Neural cell (in vitro differentiated cells): ENCODE data around the gene ANKK1. TPM values are rescaled to one million over a fixed set of nuclear protein-coding genes. Genes with fewer than 3 reads are reported as not detected.

Experiments
- H2AFZ ChIP-seq: fragments of 200-600, 300-800 bp; sonication (generic), shearing (Covaris generic); 2 replicates; pipeline ENCODE4 v1.6.0; 2014; ENCODE audit warnings: low read depth, mild to moderate bottlenecking, antibody characterized with exemption, low read length, moderate library complexity
- H3F3A ChIP-seq: fragments of 200-600 bp; shearing (Covaris generic); 2 replicates; pipeline ENCODE4 v1.6.1; 2016; ENCODE audit warnings: mild to moderate bottlenecking, moderate library complexity, mixed read lengths, antibody characterized with exemption, low read length; ENCODE audit not compliant: insufficient read depth, poor library complexity, severe bottlenecking
- H3K27ac ChIP-seq: fragments of 200-600, 300-800 bp; sonication (generic), shearing (Covaris generic); 2 replicates; pipeline ENCODE4 v1.5.1; 2014; ENCODE audit warnings: mild to moderate bottlenecking, low read length, moderate library complexity
- H3K27me3 ChIP-seq: fragments of 300-800, 200-600 bp; sonication (generic), shearing (Covaris generic); 2 replicates; pipeline ENCODE4 v1.6.0; 2014; ENCODE audit warnings: mild to moderate bottlenecking, low read depth, low read length, moderate library complexity; ENCODE audit not compliant: insufficient read depth
- H3K36me3 ChIP-seq: fragments of 300-800, 200-600 bp; sonication (generic), shearing (Covaris generic); 2 replicates; pipeline ENCODE4 v1.5.1; 2014; ENCODE audit warnings: mild to moderate bottlenecking, antibody characterized with exemption, low read length, moderate library complexity; ENCODE audit not compliant: insufficient read depth
- H3K4me2 ChIP-seq: fragments of 300-800, 200-600 bp; sonication (generic), shearing (Covaris generic); 2 replicates; pipeline ENCODE4 v1.6.0; 2014; ENCODE audit warnings: mild to moderate bottlenecking, low read length
- H3K4me3 ChIP-seq: fragments of 300-800, 200-600 bp; sonication (generic), shearing (Covaris generic); 2 replicates; pipeline ENCODE4 v1.5.1; 2014; ENCODE audit warnings: mild to moderate bottlenecking, low read length, moderate library complexity
- H3K79me2 ChIP-seq: fragments of 200-600 bp; shearing (Covaris generic); replicated peaks from 2 replicates; pipeline ENCODE4 v1.6.0; 2014; ENCODE audit warnings: mild to moderate bottlenecking, low read length, moderate library complexity; ENCODE audit not compliant: insufficient read depth
- H3K9ac ChIP-seq: fragments of 300-800, 200-600 bp; sonication (generic), shearing (Covaris generic); 2 replicates; pipeline ENCODE4 v1.6.1; 2016; ENCODE audit warnings: mild to moderate bottlenecking, low read length, mixed read lengths
- H3K9me2 ChIP-seq: fragments of 200-600 bp; shearing (Covaris generic); 2 replicates; pipeline ENCODE4 v1.6.1; 2016; ENCODE audit warnings: mild to moderate bottlenecking, low read length, mixed read lengths; ENCODE audit not compliant: insufficient read depth
- H3K9me3 ChIP-seq: fragments of 200-600, 300-800 bp; sonication (generic), shearing (Covaris generic); 2 replicates; pipeline ENCODE4 v1.6.1; 2016; ENCODE audit warnings: mild to moderate bottlenecking, mixed run types, low read length, moderate library complexity, mixed read lengths
- H4K20me1 ChIP-seq: fragments of 200-600 bp; shearing (Covaris generic); 2 replicates; pipeline ENCODE4 v1.6.1; 2016; ENCODE audit warnings: mild to moderate bottlenecking, mixed run types; ENCODE audit not compliant: insufficient read depth
- EP300 ChIP-seq: fragments of 450-650 bp; conservative IDR thresholded peaks from 2 replicates; pipeline ENCODE4 v1.6.1; 2014; ENCODE audit warnings: antibody characterized with exemption, mild to moderate bottlenecking, moderate library complexity; ENCODE audit not compliant: poor library complexity, severe bottlenecking
- EZH2 ChIP-seq: fragments of 200-600, 300-800 bp; shearing (Covaris generic), sonication (generic); IDR thresholded peaks from 2 replicates; pipeline ENCODE4 v1.6.1; 2014; ENCODE audit warnings: antibody characterized with exemption, low read length, borderline replicate concordance, mild to moderate bottlenecking; ENCODE audit not compliant: insufficient read depth, poor library complexity, severe bottlenecking
- MXI1 ChIP-seq: fragments of 450-650 bp; conservative IDR thresholded peaks from 2 replicates; pipeline ENCODE4 v1.6.1; 2014; ENCODE audit warnings: antibody characterized with exemption, mild to moderate bottlenecking; ENCODE audit not compliant: poor library complexity, severe bottlenecking
- POLR2AphosphoS5 ChIP-seq: IDR thresholded peaks from 2 replicates; pipeline ENCODE4 v1.6.1; 2012
- RAD21 ChIP-seq: fragments of 450-650 bp; conservative IDR thresholded peaks from 2 replicates; pipeline ENCODE4 v1.6.1; 2014; ENCODE audit warnings: antibody characterized with exemption, mild to moderate bottlenecking, moderate library complexity
- SMC3 ChIP-seq: fragments of 450-650 bp; conservative IDR thresholded peaks from 2 replicates; pipeline ENCODE4 v1.6.1; 2014; ENCODE audit warnings: antibody characterized with exemption, mild to moderate bottlenecking, moderate library complexity; ENCODE audit not compliant: poor library complexity
- TAF1 ChIP-seq: IDR thresholded peaks from 2 replicates; pipeline ENCODE4 v1.6.1; 2012; ENCODE audit warnings: low read depth
- polyA plus RNA-seq: library from polyadenylated mRNA; depleted of rRNA; stranded (reverse); fragments of >200 nt; gene quantifications from 2 replicates; pipeline ENCODE4 v1.2.3, GENCODE V29; 2014
- TF ChIP-seq, protein P1 (sequence below): fragments of 450-650 bp; IDR thresholded peaks from 2 replicates; pipeline ENCODE4 v1.5.1; 2014; ENCODE audit warnings: antibody characterized with exemption, mild to moderate bottlenecking, moderate library complexity; ENCODE audit not compliant: poor library complexity, severe bottlenecking
- TF ChIP-seq, protein P2 (sequence below): IDR thresholded peaks from 2 replicates; pipeline ENCODE4 v1.6.1; 2012; ENCODE audit warnings: borderline replicate concordance

The ANKK1 gene
- polyA plus RNA-seq, 1 donor from 2014 or later, result not detected

DNA sequence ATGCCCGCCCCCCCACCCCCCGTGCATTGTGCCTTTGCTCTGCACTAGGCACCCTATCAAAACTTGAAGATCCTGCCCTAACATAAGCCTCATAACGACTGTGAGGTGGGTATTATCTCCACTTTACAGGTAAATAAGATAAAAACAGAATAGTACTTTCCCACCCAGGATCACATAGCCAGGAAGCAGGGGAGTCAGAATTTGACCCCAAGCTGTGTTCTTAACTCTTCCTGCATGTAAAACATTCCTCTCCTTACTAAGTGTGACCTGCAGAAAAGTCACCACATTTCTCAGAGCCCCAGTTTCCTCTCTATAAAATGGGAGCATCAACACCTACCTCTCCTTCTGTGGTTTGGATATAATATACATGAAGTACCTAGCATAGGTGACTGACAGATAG is 18.2 kb upstream of the ANKK1 start:
- no peaks in the 10 kb centered on the region for H3K79me2 ChIP-seq
- no peak overlapping the region for H3K4me2 ChIP-seq
- no peaks in the 10 kb centered on the region for H3K9me3 ChIP-seq
- no peaks in the 10 kb centered on the region for H3K9me2 ChIP-seq
- H2AFZ ChIP-seq, result no peak overlapping the region
- no peaks in the 10 kb centered on the region for H3K36me3 ChIP-seq
- H3K27ac ChIP-seq, result no peak overlapping the region
- H3K9ac ChIP-seq, result no peak overlapping the region
- no peak for TF ChIP-seq RAD21
- TF ChIP-seq EZH2, result no peak
- H3K4me3 ChIP-seq, result no peak overlapping the region
- H3F3A ChIP-seq, result no peaks in the 10 kb centered on the region
- H3K27me3 ChIP-seq, result no peaks in the 10 kb centered on the region
- H4K20me1 ChIP-seq, result no peaks in the 10 kb centered on the region

DNA sequence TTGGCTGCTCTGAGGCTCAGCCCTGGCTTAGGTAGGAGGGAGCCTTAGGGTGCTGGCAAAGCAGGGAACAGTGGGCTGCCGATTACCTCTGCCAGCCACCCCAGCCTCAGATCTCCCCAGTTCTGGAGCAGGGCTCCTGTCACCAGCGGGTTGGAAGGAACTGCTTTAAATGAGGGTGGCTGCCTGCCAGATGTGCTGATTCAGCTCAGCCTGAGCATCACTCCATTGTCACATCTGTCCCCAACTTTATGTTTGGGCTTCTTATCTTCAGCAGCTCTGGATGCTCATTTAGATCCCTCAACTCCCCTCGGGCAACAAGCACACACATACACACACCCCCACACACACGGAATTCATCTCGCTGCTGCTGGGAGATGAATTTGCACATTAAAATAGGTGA is 16.9 kb upstream of the ANKK1 start:
- Histone ChIP-seq H4K20me1 (no peaks in the 10 kb centered on the region), H3K27ac (no peak overlapping the region), H3K27me3 (no peaks in the 10 kb centered on the region), H3K36me3 (no peaks in the 10 kb centered on the region), H3K79me2 (no peaks in the 10 kb centered on the region), H3K4me2 (no peak overlapping the region), H3K9me3 (no peaks in the 10 kb centered on the region), H2AFZ (no peak overlapping the region), H3K4me3 (no peak overlapping the region), H3F3A (no peaks in the 10 kb centered on the region), H3K9ac (no peak overlapping the region), H3K9me2 (no peaks in the 10 kb centered on the region)
- TF ChIP-seq RAD21 (no peak), MXI1 (no peak), EP300 (no peak), EZH2 (no peak), SMC3 (no peak), TAF1 (no peak), POLR2AphosphoS5 (no peak)
- TF ChIP-seq, protein P1, sequence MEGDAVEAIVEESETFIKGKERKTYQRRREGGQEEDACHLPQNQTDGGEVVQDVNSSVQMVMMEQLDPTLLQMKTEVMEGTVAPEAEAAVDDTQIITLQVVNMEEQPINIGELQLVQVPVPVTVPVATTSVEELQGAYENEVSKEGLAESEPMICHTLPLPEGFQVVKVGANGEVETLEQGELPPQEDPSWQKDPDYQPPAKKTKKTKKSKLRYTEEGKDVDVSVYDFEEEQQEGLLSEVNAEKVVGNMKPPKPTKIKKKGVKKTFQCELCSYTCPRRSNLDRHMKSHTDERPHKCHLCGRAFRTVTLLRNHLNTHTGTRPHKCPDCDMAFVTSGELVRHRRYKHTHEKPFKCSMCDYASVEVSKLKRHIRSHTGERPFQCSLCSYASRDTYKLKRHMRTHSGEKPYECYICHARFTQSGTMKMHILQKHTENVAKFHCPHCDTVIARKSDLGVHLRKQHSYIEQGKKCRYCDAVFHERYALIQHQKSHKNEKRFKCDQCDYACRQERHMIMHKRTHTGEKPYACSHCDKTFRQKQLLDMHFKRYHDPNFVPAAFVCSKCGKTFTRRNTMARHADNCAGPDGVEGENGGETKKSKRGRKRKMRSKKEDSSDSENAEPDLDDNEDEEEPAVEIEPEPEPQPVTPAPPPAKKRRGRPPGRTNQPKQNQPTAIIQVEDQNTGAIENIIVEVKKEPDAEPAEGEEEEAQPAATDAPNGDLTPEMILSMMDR, result no peak

DNA sequence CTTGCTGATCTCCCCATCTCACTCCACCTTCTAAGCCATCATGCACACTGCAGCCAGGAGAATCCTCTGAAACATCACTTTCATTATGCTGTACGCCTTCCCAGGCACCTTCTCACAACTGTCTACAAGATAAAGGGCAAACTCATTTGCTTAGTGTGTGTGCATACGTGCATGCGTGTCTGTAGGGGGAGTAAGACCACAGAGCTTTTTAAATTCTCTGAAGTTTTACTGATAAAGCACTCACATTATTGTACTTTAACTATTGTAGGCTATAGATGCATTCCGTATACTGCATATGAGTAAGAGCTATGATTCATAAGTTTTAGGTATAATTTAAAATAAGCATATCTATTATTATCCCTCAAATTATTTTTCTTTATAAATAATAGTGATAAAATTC is 15.3 kb upstream of the ANKK1 start:
- no peak for TF ChIP-seq EP300
- TF ChIP-seq, protein P2, sequence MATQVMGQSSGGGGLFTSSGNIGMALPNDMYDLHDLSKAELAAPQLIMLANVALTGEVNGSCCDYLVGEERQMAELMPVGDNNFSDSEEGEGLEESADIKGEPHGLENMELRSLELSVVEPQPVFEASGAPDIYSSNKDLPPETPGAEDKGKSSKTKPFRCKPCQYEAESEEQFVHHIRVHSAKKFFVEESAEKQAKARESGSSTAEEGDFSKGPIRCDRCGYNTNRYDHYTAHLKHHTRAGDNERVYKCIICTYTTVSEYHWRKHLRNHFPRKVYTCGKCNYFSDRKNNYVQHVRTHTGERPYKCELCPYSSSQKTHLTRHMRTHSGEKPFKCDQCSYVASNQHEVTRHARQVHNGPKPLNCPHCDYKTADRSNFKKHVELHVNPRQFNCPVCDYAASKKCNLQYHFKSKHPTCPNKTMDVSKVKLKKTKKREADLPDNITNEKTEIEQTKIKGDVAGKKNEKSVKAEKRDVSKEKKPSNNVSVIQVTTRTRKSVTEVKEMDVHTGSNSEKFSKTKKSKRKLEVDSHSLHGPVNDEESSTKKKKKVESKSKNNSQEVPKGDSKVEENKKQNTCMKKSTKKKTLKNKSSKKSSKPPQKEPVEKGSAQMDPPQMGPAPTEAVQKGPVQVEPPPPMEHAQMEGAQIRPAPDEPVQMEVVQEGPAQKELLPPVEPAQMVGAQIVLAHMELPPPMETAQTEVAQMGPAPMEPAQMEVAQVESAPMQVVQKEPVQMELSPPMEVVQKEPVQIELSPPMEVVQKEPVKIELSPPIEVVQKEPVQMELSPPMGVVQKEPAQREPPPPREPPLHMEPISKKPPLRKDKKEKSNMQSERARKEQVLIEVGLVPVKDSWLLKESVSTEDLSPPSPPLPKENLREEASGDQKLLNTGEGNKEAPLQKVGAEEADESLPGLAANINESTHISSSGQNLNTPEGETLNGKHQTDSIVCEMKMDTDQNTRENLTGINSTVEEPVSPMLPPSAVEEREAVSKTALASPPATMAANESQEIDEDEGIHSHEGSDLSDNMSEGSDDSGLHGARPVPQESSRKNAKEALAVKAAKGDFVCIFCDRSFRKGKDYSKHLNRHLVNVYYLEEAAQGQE, result no peak
- TF ChIP-seq POLR2AphosphoS5, result no peak
- TF ChIP-seq RAD21, result peak; percentile 31
- peak; percentile 35 for TF ChIP-seq SMC3
- TF ChIP-seq, protein P1, result peak; percentile 35
- no peak for TF ChIP-seq MXI1
- TF ChIP-seq TAF1, result no peak
- no peak for TF ChIP-seq EZH2
- Histone ChIP-seq H3K4me2 (no peak overlapping the region), H3K9me3 (no peaks in the 10 kb centered on the region)

More for the DNA sequence above, 15.3 kb upstream of the ANKK1 start:
- no peaks in the 10 kb centered on the region for H3K9me2 ChIP-seq
- H3K4me3 ChIP-seq, result no peak overlapping the region
- no peak overlapping the region for H3K27ac ChIP-seq
- H3K79me2 ChIP-seq, result no peaks in the 10 kb centered on the region
- H3K9ac ChIP-seq, result no peak overlapping the region
- no peaks in the 10 kb centered on the region for H3F3A ChIP-seq
- H3K36me3 ChIP-seq, result no peaks in the 10 kb centered on the region
- no peaks in the 10 kb centered on the region for H3K27me3 ChIP-seq
- no peaks in the 10 kb centered on the region for H4K20me1 ChIP-seq
- no peak overlapping the region for H2AFZ ChIP-seq
